ENCODE measurements around the gene ANKRD33.

The ANKRD33 gene

DNA sequence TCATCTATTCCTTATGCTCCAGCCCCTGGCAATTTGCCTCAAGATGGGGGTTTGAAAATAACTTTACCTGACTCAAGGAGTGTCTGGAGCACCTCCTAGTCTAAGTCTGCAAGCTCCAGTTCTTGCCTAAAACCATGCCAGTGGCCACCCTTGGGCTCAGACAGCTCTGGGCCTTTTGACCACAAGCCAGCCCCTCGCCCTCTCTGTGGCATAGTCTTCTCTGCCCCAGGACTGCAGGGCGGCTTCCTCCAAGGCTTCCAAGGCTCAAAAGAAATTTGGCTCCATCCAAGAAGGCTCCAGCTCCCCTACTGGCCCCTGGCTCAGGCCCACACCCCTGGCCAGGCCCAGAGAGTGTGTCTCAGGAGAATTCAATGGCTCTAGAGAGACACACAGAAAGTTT is 34.2 kb downstream of the ANKRD33 start:
- DNase-seq = no peak

DNA sequence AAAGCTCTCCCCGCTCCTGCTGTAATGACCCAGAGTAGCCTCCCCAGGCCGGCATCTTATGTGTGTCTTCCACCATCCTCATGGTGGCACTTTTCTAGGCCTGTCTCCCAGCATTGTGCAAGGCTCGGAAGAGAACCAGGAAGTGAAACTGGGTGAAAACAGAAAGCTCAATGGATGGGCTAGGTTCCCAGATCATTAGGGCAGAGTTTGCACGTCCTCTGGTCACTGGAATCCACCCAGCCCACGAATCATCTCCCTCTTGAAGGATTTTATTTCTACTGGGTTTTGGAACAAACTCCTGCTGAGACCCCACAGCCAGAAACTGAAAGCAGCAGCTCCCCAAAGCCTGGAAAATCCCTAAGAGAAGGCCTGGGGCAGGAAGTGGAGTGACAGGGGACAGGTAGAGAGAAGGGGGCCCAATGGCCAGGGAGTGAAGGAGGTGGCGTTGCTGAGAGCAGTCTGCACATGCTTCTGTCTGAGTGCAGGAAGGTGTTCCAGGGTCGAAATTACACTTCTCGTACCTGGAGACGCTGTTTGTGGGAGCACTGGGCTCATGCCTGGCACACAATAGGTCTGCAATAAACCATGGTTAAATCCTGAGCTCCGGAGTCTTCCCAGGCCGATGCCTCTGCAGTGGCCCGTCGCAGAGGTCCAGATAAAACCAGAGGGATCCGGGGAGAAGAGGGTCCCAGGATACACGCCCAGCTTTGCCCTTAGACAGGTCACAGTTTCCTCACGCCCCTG is 35.0 kb downstream of the ANKRD33 start:
- DNase-seq = no peak

DNA sequence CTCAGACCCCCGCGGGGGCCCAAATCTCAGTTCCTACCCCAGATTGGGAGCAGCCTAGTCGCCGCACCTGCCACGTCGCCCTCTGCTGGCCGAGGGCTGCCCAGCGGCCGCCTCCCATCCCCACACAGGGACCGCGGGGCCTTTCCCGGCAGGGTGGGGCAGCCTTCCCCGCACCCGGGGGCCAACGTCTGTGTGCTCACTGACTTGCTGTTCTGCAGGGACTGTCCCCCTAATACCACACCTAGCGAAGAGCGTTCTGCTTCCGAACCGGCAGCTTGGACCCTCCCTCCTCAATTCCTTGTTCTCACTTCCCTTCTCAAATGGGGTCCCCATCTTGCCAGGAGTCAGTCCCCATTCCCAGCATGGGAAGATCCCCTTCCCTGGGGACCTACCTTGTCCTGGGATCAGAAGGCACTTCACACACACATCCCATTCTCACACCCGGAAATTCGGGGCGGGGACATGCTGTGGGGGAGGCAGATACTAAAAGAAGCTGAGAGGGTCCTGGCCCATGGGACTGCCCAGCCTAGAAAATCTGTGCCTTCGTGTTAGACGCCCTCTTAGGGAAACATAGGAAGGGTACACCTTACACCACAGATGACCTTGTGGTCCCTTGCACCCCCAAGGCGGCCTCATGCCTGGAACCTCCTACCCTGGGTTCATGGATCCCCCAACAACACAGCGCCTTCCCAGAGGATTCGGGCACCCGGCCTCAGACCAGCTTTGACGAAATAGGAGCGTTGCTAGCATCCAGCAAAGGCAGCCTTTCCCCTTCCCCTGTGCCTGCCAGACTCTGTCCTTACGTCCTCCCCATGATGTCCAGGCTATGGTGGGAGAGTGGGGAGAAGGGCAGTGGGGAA is 35.8 kb downstream of the ANKRD33 start:
- DNase-seq = peak; percentile 59

DNA sequence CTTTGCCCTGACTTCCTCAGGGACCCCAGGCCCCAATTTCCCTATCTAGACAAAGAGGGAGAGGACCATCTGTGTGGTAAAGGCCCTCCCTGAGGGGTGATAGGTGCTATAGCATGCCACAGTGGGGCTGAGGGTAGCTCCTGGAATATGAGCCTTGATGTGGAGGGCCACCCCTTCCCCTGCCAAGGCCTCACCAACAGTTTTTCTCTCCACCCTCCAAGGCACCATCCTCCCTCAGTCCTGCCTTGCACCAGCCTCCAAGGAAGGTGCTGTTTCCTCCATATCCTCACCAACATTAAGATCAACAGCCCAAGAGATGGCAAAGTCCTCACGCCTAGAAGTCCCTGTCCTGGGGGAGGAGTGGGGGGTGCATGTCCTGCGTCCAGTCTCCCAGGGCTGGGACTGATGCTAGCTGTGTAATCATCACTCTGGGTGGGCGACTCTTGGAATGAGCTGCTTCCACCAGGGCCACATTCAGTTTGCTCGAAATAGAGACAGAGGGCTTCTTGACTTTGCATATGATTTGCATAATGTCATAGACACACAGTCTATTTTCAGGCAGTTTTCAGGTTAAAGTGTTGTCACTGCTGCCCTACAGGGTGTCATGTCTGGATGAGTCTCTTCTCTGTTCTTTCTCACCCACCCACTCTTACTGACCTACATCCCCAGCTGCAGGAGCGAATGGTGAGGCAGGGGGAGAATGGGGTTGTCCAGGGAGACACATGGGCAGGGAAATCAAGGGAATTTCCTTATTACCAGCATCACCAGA is 36.8 kb downstream of the ANKRD33 start:
- DNase-seq = no peak

DNA sequence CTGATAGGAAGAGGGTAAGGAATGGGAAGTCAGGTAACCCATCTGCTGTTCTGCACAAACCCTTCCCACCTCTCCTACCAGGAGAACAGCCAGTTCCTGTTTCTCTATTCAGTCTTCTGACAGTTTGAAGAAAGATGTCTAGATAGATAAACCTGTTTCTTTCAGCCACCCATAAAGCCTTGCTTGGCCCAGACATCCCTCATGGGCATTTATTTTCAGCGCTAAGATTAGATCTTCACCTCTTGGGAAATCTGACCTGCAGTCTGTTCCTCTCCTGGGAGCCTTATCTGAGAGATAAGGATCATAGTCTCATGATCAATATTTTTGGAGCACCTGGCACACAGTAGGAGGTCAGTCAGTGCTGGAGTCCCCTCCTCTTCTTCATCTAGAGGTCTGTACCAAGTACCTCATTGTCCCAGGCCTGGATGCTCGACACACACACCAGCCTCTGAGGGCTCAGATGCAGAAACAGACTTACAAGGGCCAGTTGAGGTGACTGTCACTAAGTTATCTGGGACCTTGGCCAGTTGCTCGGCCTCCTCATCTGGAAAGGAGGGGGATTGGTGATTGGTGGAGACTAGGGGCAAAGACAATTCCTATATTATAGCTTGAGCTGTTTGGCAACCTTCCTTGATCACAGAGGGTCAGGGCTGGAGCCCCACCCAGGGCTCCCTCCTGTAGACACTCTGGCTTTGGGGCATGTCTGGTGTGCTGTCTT is 37.6 kb downstream of the ANKRD33 start:
- DNase-seq = no peak

DNA sequence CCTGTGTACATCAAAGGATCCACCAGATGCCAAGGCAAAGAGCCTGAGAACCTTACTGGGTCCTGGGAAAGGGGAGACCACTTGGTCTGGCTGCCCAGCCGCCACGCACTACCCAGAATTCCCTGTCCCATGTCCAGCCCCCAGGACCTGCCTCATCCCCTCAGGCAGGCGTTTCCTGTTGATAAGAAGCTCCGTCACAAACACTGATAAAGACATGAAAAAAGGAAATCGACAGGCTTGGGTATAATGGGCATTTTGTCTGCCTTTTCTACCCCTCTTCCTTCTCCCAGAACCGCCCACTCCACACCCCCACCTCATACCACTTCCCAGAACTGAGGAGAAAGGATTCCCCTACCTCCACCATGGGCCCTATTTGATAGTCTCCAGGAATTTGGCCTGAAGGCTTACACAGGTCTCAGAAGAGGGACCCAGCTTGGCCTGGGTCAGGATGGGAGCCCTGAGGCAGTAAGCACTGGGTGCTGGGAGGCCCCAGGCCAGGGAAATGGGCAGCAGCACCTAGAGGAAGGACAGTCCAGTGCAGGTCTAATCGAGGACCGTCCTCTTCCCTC is 38.2 kb downstream of the ANKRD33 start:
- DNase-seq = no peak

DNA sequence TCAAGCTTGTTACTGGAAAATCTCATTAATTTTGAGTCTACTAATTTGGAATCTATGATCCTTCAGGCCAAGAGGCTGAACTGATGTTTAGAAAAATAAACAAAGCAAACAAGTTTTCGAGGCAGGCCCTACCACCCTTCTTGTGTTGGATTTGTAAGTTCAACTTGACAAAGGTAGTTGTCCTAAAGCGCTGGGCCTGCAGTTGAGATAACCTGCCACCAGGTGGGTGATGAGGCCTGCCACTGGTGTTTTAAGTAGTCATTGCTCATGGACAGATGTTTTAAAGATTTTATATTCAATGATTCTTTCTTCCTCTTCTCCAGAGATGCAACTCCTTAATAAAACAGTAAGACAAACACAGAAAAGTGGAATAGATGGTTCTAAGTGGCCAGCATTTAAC is 38.8 kb downstream of the ANKRD33 start:
- DNase-seq = peak; percentile 55

DNA sequence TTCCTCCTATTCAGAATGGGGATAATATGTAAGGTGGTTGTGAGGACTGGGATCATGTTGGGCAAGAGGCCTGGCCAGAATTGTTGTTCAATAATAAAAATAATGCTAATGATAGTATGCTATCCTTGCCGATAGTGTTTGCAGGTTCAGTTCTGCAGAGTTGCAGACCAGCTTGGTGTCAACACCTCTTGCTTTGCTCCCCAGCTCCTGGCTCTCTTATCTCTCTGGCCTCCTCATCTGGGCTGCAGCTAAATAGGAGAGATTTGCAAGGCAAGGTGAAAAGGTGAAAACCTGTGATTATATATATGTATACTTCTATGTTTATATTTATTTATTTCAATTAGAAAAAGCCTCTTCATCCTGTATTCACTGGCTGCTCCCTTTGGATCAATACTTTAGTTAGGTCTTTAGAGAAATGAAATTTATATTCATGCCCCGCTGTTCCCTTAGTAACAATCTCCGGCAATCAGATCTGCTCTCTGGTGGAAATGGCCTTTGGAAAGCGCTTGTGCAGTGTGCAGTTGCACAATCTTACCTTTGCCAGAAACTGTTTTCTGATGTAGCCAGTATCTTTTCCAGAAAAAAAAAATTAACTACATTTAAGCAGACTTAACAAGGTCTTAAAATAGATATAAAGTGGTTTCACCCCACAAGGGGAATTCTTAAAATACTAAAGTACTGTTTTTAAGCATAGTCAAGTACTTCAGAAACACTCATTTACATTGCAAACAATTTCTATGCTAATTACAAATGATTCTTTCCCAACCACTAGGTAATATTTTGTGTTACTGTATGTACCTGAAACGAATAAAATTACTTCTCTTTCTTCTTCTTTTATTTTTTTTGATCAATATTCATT is 44.5 kb downstream of the ANKRD33 start:
- no peak for DNase-seq

DNA sequence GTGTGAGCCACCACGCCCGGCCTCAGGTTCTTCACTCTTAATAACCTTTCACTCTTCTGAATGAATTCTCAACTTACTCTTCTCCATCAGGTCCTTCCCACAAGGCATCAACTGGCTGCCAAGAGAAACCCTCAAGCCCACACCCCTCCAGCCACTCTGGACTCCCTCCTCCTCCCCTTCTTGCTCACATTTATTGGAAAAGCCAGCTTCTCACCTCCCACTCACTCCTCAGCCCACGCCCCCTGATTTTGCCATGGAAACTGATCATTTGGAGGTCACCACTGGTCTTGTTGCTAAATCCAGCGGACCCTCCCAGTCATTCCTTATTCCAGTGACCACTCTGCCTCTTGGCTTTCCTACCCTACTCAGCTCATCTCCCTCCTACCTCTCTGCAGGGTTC is 46.2 kb downstream of the ANKRD33 start:
- DNase-seq = no peak

DNA sequence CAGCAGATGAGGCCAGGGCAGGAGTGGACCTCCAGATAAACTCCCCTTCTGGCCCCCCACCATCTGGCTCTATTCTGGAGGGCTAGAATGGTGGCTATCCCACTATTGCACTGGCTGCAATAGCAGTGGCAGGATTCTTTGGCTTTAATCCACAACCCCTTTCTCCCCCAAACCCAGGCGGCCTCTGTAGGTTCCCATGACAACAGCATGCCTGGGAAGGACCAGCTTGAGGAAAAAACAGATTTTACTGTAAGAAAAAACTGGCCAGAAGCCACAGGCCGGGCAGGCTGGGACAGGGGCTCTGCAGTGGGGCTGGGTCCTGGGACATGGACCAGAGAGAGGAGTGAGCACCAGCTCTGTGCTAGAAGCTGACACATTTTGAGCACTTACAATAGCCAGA is 50.0 kb downstream of the ANKRD33 start:
- no peak for DNase-seq

DNA sequence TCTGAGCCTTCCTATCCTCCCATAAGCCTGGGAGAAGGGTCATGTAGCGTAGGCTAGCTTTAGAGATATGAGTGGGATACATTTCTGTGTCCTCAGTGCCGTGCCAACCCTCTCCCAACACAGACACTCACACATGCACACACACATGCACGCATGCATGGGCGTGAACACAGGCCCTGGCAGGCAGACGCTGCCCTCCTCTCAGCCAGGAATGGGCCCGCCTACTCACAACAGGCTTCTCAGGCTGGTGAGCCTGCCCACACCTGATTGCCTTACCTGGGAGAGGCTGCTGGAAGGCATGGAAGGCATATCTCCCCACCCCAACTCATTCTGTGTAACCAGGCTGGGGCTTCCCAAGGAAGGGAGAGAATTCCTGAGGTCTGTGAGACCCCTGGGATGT is 50.8 kb downstream of the ANKRD33 start:
- DNase-seq = no peak

DNA sequence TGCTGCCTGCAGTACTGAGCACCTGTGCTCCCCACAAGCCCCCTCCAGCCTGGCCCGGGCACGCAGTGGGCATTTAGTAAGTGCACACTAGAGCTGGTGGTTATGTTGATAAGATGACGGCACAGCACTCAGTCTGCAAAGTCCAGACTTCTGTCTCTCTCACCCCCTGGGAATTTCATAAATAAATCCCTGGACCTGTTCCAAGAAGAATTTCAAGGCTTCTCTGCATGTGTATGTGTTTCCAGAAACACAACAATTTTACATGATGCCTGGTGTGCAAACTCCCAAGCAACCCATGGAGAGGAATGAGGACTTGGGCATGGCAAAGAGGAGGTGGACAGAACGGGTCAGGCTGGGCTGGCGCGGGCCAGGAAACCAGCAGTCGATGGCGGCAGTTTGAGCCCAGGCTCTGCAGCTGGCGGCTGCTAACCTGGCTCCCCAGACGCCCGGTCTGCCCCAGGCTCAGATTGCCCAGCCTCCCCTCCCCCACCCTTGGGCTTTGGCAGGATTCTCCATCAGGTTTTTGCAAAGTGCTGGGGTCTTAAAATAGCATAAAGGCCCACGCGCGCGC is 53.2 kb downstream of the ANKRD33 start:
- DNase-seq = no peak

Measured in stimulated activated CD4-positive, alpha-beta T cell treated with anti-CD3 and anti-CD28 coated beads, Interleukin-4, amount 100 ng/mL, for 24 hours (primary cell).